GM12874 (cell line): ENCODE measurements around the gene ADGRB3.

Experiments
- CTCF ChIP-seq: IDR thresholded peaks from 2 replicates; pipeline ENCODE4 v1.5.1; 2011; ENCODE audit warnings: low read depth, mild to moderate bottlenecking, control low read depth, low read length, moderate library complexity; ENCODE audit not compliant: insufficient read depth

Gene ADGRB3

GRCh38 chr6:68776354-68776753 is 141.3 kb downstream of the ADGRB3 start:
- TF ChIP-seq CTCF: no peak

GRCh38 chr6:68777956-68778355 is 142.9 kb downstream of the ADGRB3 start:
- TF ChIP-seq CTCF: no peak

GRCh38 chr6:68778356-68779020 is 143.4 kb downstream of the ADGRB3 start:
- peak; percentile 51 for TF ChIP-seq CTCF

- TF ChIP-seq CTCF: no peak
These were observed 144.3 kb downstream of the ADGRB3 start for GRCh38 chr6:68779366-68779765.

GRCh38 chr6:68826501-68826900 is 191.4 kb downstream of the ADGRB3 start:
- TF ChIP-seq CTCF: no peak

GRCh38 chr6:68834551-68834950 is 199.5 kb downstream of the ADGRB3 start:
- no peak for TF ChIP-seq CTCF

GRCh38 chr6:68838571-68838970 is 203.5 kb downstream of the ADGRB3 start:
- TF ChIP-seq CTCF: no peak
